NCI-H345 (cell line): ENCODE data around the gene C12orf43.

Experiments
- DNase-seq: peaks from one replicate; lab custom pipeline; 2025; lab: John Stamatoyannopoulos, UW

Gene C12orf43

GRCh38 chr12:121030576-121031212 is 14.4 kb upstream of the C12orf43 start:
- no peak for DNase-seq

GRCh38 chr12:121026274-121027045 is 10.2 kb upstream of the C12orf43 start:
- no peak for DNase-seq

GRCh38 chr12:121025442-121026226 is 9.3 kb upstream of the C12orf43 start:
- DNase-seq = no peak

GRCh38 chr12:121023799-121024198 is 7.5 kb upstream of the C12orf43 start:
- no peak for DNase-seq

GRCh38 chr12:121022713-121023112 is 6.4 kb upstream of the C12orf43 start:
- no peak for DNase-seq

GRCh38 chr12:121021754-121022153 is 5.5 kb upstream of the C12orf43 start:
- no peak for DNase-seq

- DNase-seq = no peak
Measured at GRCh38 chr12:121018860-121019617, 2.8 kb upstream of the C12orf43 start.

GRCh38 chr12:121017966-121018491 is 1.7 kb upstream of the C12orf43 start:
- DNase-seq = no peak

- DNase-seq = no peak
Measured at GRCh38 chr12:121013715-121014114, 2.6 kb downstream of the C12orf43 start.

GRCh38 chr12:121011820-121012219 is 4.5 kb downstream of the C12orf43 start:
- no peak for DNase-seq

- no peak for DNase-seq
Measured at GRCh38 chr12:121010860-121011259, 5.4 kb downstream of the C12orf43 start.

- no peak for DNase-seq
Measured at GRCh38 chr12:121009741-121010140, 6.5 kb downstream of the C12orf43 start.

GRCh38 chr12:121008347-121009098 is 7.8 kb downstream of the C12orf43 start:
- no peak for DNase-seq

- peak; percentile 36 for DNase-seq
Measured at GRCh38 chr12:121005346-121005815, 10.9 kb downstream of the C12orf43 start.

- DNase-seq = no peak
Measured at GRCh38 chr12:121004253-121004815, 12.0 kb downstream of the C12orf43 start.

- no peak for DNase-seq
Measured at GRCh38 chr12:121003650-121004049, 12.6 kb downstream of the C12orf43 start.

GRCh38 chr12:121001841-121002483 is 14.3 kb downstream of the C12orf43 start:
- DNase-seq = no peak

- DNase-seq = no peak
Measured at GRCh38 chr12:121001060-121001459, 15.2 kb downstream of the C12orf43 start.

GRCh38 chr12:121000530-121000929 is 15.8 kb downstream of the C12orf43 start:
- DNase-seq = no peak
